AG04450 (cell line): Measurements from ENCODE around the gene RTN3. TPM values are rescaled to one million over a fixed set of nuclear protein-coding genes. Genes with fewer than 3 reads are reported as not detected.

Source experiments
- CTCF ChIA-PET: fragments of 300-600, 350-600 bp; formaldehyde crosslinking; extraction: SDS; loops from one replicate; lab custom pipeline; 2022; ENCODE audit warnings: antibody characterized with exemption, inconsistent platforms; lab: Charles Lee
- POLR2A ChIA-PET: fragments of 350-600 bp; formaldehyde crosslinking; extraction: SDS; loops from one replicate; lab custom pipeline; 2021; ENCODE audit warnings: antibody characterized with exemption, inconsistent platforms; lab: Yijun Ruan, JAX
- DNase-seq: peaks from one replicate; pipeline ENCODE4 v3.0.0-alpha.2; 2011; ENCODE audit warnings: low read depth, low spot score
- H3K27ac ChIP-seq: one replicate; pipeline ENCODE4 v1.5.1; 2012; ENCODE audit warnings: low read depth, low read length, control low read depth
- H3K27me3 ChIP-seq: one replicate; pipeline ENCODE4 v1.6.0; 2012; ENCODE audit warnings: low read length; ENCODE audit not compliant: control insufficient read depth, insufficient read depth
- H3K4me3 ChIP-seq: 2 replicates; pipeline ENCODE4 v1.5.1; 2011; ENCODE audit warnings: mild to moderate bottlenecking, low read depth, low read length, control low read depth
- H3K9me3 ChIP-seq: 2 replicates; pipeline ENCODE4 v1.5.1; 2012; ENCODE audit warnings: low read length; ENCODE audit not compliant: control insufficient read depth, insufficient read depth
- CTCF ChIP-seq: IDR thresholded peaks from 2 replicates; pipeline ENCODE4 v1.5.1; 2011; ENCODE audit warnings: low read depth, low read length, control low read depth, inconsistent platforms
- polyA plus RNA-seq: library from polyadenylated mRNA; depleted of rRNA; stranded (reverse); fragments of >200 nt; gene quantifications from 2 replicates; pipeline ENCODE4 v1.2.3, GENCODE V29; 2011

The RTN3 gene
- polyA plus RNA-seq, 1 experiment: 213 TPM

GRCh38 chr11:63761931-63762653, 80.8 kb downstream of the RTN3 start:
- CTCF ChIA-PET: no interaction called here
- TF ChIP-seq CTCF: no peak
- no peak overlapping the region for H3K27ac ChIP-seq
- H3K9me3 ChIP-seq: no peaks in the 10 kb centered on the region
- H3K27me3 ChIP-seq: no peaks in the 10 kb centered on the region
- H3K4me3 ChIP-seq: no peak overlapping the region
- DNase-seq: no peak
- POLR2A ChIA-PET: no interaction called here

GRCh38 chr11:63762654-63763495, 81.6 kb downstream of the RTN3 start:
- no peak for TF ChIP-seq CTCF
- H3K27me3 ChIP-seq: no peaks in the 10 kb centered on the region
- H3K4me3 ChIP-seq: no peak overlapping the region
- POLR2A ChIA-PET: no interaction called here
- DNase-seq: no peak
- CTCF ChIA-PET: no interaction called here
- H3K27ac ChIP-seq: no peak overlapping the region
- no peaks in the 10 kb centered on the region for H3K9me3 ChIP-seq

GRCh38 chr11:63763496-63764339, 82.4 kb downstream of the RTN3 start:
- H3K27ac ChIP-seq: no peak overlapping the region
- CTCF ChIA-PET: no interaction called here
- TF ChIP-seq CTCF: no peak
- no peaks in the 10 kb centered on the region for H3K27me3 ChIP-seq
- H3K4me3 ChIP-seq: no peak overlapping the region
- no peak for DNase-seq
- H3K9me3 ChIP-seq: no peaks in the 10 kb centered on the region
- POLR2A ChIA-PET: interaction anchor here (0.6 to 1.1 kb wide), 2 partner anchors 93 to 108 kb away, joined by 3 to 4 read pairs; no protein-coding TSS in a partner anchor

GRCh38 chr11:63764340-63764678, 83.0 kb downstream of the RTN3 start:
- Histone ChIP-seq H3K27me3 (no peaks in the 10 kb centered on the region), H3K9me3 (no peaks in the 10 kb centered on the region), H3K27ac (no peak overlapping the region), H3K4me3 (no peak overlapping the region)
- ChIA-PET POLR2A (interaction anchor here (0.6 to 1.1 kb wide), 2 partner anchors 94 to 109 kb away, joined by 3 to 4 read pairs; no protein-coding TSS in a partner anchor), CTCF (no interaction called here)
- no peak for TF ChIP-seq CTCF
- DNase-seq: no peak
